HG03565 (cell line): Measurements from ENCODE around the gene FKBP15.
"Not testable (repeated sequence)": the region's sequence is repeated elsewhere in the genome, so short reads cannot be mapped to it uniquely, and the experiment has no call there.

ENCODE experiments used
- ATAC-seq: cut with Tn5 transposase; IDR thresholded peaks from one replicate; pipeline ENCODE4 v1.9.1; 2021; ENCODE audit warnings: mild to moderate bottlenecking, moderate library complexity; ENCODE audit not compliant: unreplicated experiment

FKBP15 gene, protein sequence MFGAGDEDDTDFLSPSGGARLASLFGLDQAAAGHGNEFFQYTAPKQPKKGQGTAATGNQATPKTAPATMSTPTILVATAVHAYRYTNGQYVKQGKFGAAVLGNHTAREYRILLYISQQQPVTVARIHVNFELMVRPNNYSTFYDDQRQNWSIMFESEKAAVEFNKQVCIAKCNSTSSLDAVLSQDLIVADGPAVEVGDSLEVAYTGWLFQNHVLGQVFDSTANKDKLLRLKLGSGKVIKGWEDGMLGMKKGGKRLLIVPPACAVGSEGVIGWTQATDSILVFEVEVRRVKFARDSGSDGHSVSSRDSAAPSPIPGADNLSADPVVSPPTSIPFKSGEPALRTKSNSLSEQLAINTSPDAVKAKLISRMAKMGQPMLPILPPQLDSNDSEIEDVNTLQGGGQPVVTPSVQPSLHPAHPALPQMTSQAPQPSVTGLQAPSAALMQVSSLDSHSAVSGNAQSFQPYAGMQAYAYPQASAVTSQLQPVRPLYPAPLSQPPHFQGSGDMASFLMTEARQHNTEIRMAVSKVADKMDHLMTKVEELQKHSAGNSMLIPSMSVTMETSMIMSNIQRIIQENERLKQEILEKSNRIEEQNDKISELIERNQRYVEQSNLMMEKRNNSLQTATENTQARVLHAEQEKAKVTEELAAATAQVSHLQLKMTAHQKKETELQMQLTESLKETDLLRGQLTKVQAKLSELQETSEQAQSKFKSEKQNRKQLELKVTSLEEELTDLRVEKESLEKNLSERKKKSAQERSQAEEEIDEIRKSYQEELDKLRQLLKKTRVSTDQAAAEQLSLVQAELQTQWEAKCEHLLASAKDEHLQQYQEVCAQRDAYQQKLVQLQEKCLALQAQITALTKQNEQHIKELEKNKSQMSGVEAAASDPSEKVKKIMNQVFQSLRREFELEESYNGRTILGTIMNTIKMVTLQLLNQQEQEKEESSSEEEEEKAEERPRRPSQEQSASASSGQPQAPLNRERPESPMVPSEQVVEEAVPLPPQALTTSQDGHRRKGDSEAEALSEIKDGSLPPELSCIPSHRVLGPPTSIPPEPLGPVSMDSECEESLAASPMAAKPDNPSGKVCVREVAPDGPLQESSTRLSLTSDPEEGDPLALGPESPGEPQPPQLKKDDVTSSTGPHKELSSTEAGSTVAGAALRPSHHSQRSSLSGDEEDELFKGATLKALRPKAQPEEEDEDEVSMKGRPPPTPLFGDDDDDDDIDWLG

DNA sequence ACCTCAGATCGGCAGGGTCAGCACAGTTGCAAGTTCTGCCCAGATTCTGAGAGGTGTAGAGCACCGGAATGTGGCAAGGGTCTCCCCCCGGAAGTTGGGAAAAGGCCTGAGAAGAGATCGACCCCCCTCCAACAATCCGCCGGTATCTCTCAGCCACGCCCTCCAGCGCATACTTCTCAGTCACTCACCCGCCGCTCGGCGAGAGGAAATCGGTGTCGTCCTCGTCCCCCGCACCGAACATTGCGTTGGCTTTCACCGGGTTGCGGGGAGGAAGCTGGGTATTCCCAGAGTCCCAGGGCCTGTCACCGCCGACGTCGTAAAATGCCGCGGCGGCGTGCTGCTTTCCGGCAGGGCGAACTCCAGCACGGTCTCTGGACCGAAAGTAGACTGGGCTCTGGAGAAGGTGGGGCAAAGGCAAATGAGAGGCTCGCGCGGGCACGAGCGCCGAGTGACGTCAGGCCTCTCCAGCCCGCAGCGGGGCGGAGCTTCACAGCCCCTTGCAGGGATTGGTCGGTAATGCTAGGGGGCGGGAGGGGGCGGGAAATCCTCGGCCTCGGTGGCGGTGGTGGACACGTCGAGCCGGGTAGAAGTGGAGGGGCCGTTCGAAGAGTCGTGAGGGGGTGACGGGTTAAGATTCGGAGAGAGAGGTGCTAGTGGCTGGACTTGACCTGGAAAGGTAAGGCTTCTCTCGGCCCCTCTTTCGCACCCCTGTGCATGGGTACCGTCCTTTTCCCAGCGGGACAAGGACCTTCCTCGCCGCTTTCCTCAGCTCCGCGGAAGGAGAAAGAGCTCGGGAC, at the start of gene FKBP15, which contains the start of gene SLC31A1:
TSS of gene FKBP15 (minus strand) at position 275 of the 797 bp plus-strand sequence. CDS start at position 241, 34 bp downstream.
TSS of gene SLC31A1 (plus strand) at position 542 of the 797 bp plus-strand sequence. CDS start 34,605 bp downstream, outside the sequence.
- peak; percentile 72 for ATAC-seq

DNA sequence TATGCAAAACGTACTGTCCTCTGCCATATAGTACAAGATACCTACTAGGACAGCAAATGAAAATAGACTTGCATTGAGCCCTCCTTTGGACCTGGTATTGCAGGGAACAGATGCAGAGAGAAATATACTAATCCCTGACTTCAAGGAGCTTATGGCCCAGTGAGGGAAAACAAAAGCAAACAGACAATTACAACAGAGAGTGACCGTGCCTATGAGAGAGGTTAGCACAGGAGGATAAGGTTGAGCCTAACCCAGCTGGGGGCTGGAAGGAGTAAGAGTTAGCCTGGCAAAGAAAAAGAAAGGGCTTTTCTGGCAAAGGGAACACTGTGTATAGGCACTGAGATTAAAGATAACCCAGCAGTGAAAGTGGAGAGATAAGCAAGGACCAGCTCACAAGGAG, 48.8 kb upstream of the FKBP15 start:
- ATAC-seq: no peak

DNA sequence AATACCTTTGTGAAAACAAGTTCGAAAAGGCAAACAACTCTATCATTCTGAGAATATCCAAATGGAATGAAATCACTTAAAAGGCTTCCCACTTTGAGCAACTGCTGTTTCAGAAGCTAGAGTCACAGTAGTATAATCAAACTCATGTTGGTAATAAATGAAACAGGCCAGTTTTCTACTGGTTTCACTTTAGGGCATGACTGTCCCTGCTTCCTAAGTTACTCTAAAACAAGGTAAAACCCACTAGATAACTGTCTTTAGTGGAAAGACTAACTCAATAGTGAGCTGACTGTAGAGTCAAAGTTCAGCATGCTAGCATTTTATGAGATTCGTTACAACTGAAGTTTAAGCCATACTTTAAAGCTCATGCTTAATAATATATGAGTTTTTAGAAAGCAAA, 48.3 kb upstream of the FKBP15 start:
- no peak for ATAC-seq

DNA sequence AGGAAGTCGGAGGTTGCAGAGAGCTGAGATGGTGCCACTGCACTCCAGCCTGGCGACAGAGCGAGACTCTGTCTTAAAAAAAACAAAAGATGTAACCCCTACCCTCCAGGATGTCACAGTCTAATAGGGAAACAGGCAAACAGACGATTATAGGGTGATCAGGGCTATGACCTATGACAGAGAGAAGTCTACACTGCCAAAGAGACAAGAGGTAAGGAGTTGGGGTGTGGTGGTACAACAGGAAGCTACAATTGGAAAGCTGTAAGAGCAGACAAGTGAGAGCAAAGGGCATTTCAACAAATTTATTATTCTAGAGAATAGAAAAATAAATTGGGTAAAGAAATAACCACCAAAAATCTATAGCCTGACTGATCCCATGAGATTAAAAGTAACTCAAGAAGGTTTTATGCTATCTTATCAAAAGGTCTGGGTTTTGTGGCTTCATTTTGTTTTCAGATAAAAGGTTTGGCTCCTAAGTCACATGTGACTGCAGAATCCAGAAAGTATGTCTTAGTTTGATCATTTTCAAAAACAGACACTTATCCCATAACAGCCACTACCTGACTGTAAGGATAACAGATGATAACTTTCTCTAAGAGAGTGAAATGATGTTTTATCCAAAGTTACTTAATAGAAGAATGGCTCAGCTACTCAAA, 47.0 kb upstream of the FKBP15 start:
- ATAC-seq: no peak

DNA sequence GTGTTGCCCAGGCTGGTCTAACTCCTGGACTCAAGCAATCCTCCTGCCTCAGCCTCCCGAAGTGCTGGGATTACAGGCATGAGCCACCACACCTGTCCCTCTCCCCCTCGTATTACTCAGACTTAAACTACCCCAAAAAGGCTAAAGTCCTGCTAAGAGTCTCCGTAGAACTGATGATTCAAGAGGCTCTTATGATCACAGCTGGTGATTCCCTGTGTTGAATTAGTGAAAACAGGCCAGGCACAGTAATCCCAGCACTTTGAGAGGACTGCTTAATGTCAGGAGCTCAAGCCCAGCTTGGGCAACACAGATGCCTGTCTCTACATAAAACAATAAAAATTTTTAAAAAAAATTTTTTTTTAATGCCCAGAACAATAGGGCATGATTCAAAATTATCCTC, 45.1 kb upstream of the FKBP15 start:
- no peak for ATAC-seq

DNA sequence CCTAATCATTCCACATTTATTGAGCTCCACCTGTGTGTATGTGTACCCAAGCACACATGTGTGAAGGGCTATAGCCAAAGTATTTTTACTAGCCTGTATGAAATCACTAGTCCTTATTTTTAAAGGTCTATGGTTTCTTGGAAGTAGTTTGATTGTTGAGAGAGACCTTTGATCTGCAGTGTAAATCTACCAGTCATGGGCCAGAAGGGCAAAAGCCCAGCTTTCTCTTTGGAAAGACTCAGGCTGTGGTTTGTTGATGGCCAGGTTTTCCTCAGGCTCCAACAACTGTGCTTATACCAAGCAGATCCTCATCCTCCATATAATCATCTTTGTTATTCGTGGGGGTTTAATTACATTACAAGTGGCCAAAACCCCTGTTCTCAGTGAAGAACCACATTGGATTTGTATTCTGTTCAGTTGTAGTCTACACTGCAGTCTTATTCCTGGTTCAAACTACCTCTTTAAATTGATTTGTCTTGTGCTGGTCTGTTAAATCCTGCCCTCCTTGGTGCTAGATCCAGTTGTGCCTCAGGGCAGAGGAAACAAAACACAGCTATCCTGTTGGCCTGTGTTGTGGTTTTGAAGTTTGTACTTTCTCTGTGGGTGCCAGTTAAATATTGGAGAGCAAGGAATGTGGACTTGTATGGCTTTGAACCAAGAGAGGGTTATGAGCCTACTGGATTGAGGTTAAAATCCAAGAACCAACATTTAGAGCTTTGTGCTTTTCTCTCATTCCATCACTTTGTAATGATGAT, 41.0 kb upstream of the FKBP15 start:
- ATAC-seq: no peak

DNA sequence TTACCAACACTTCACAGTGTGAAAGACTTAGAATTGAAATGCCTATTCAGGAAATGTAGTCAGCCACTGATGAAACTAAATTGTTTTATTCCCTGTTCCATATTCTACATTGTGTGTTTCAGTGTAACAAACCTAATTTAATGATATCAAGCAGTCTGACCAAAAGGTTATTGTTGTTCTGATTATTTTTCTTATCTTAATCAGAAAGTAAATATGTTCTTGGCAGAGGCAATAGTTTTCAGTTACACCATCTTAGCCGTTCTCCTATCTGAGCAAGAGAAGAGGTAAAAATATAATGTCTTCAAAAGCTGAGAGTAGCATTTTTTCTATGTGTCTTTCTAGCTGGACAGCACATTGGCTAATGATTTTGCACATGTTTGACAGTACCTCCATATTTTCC, 37.2 kb upstream of the FKBP15 start:
- ATAC-seq: no peak

DNA sequence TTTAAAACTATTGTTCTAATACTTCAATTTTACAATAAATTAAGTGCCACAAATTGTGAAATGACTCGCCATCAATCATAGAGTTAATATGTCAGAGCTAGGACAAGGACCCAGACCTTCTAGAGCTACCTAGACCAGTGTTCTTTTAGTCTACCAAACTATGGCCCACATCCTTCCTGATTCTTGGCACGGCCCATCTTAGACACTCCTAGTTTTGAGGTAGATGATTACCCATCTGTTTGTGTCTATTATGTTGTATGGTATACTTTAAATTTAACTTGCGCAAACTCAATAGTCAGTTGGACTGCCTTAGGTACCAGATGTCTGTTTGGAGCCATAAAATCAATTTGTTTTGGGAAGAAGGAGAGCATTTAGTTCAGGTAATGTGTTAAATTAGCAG, 36.8 kb upstream of the FKBP15 start:
- ATAC-seq: no peak

DNA sequence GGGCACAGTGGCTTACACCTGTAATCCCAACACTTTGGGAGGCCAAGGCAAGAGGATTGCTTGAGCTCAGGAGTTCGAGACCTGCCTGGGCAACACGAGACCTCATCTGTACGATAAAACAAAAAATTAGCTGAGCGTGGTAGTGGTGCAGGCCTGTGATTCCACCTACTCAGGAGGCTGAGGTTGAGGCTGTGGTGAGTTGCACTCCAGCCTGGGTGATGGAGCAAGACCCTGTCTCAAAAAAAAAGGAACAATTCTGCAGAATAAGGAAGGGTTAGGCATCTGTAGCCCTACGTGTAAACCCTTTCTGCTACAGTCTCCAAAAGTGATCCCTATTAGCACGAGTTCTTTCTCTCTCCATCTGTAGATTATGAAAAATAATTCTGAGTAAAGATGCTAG, 34.4 kb upstream of the FKBP15 start:
- ATAC-seq: no peak

DNA sequence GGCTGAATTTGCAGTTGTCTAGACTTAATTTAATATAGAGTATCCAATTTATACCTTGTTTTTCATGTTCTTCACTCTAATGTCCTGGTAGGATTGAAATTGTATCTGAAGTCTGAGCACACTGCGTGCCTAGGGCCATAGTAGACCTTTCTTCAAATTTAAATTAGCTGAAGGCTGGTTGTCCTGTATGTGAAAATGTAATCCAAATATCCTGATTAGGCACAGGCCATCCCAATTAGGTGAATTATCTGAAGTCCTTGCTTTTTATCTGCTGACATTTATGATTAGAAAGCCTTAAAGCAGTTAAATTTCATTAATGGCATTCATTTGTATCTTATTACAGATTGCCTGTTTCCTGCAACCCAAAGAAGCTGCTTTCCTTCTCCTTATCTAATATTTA, 33.9 kb upstream of the FKBP15 start:
- no peak for ATAC-seq

DNA sequence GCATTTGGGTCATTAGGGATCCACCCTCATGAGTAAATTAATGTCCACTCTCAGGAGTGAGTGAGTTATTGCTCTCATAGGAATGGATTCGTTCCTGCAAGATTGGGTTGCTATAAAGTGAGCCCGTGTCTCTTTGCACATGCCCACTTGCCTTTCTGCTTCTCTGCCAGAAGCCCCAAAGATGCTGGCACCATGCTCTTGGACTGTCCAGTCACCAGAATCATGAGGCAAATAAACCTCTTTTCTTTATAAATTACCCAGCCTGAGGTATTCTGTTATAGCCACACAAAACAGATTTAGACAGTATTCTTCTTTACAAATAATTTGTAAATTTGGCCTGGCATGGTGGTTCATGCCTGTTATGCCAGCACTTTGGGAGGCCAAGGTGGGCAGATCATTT, 29.7 kb upstream of the FKBP15 start:
- ATAC-seq: no peak

DNA sequence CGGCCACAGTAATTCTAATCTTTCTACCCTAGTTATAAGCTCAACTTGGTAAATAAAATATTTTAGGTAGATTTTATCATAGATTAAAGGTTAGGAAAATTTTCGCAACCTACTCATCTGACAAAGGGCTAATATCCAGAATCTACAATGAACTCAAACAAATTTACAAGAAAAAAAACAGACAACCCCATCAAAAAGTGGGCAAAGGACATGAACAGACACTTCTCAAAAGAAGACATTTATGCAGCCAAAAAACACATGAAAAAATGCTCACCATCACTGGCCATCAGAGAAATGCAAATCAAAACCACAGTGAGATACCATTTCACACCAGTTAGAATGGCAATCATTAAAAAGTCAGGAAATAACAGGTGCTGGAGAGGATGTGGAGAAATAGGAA, 28.6 kb upstream of the FKBP15 start:
- not testable (repeated sequence) for ATAC-seq

DNA sequence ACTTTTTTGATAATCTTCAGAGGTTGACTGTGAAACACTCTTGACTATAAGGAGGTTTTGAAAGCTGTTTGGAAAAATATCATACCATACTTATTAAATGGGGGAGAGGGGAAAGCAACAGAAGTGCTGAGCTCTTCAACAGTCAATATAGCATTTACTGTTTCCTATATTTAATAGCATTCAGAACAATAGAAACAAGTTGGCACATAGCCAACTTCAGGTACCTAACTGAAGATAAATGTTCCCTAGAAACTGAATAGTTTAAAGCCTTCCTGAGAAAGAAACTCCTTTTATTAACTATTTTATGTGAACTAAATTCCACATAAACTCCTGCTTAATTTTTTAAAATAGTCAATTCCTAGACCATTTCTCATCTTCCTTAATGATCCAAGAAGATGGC, 26.6 kb upstream of the FKBP15 start:
- ATAC-seq: no peak

DNA sequence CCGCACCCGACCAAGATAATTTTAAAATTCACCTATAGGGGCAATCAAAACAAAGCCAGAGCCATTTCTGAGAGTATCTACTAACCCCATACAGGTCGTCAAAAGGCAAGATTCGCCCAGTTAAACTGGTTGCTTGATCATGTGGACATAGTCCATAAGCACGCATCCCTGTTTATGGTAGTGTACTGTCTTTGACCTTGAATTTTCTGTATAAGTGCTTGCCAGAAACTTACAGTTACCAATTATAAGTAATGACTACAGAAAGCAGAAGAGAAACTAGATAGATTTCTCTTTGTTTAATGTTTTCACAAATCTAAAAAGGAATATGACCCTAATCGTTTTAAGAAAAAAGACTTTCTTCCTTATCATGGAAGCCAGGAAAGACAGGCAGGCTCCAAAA, 25.9 kb upstream of the FKBP15 start:
- ATAC-seq: no peak

DNA sequence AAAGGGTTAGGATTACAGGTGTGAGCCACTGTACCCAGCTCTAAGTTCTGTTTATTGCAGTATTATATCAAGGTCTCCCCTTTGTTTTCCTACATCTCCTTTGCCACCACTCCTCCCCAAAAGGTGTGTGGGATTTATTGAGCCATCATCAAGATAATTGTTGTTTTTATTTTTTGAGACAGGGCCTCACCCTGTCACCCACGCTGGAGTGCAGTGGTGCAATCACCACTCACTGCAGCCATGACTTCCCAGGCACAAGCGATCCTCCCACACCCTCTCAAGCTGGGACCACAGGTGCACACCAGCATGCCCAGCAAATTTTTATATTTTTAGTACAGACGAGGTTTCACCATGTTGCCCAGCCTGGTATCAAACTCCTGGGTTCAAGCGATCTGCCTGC, 24.8 kb upstream of the FKBP15 start:
- no peak for ATAC-seq

DNA sequence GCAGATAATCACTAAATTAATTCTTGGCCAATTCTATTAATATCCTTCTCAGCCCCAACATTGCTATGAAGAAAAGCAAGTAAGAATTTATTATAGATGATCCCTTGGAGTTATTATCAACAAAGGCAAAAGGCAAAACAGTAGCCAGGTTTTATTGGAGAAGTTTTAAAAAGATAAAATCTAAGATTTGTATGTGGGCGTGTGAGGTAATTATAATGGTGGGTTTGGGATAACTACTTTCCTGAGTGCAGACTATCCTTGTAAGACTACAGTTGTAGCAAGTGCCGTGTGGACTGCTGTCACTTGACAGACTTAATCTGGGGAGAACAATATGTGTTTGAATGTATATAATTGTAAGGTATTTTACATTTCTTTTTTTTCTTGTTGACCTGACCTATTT, 23.5 kb upstream of the FKBP15 start:
- no peak for ATAC-seq

DNA sequence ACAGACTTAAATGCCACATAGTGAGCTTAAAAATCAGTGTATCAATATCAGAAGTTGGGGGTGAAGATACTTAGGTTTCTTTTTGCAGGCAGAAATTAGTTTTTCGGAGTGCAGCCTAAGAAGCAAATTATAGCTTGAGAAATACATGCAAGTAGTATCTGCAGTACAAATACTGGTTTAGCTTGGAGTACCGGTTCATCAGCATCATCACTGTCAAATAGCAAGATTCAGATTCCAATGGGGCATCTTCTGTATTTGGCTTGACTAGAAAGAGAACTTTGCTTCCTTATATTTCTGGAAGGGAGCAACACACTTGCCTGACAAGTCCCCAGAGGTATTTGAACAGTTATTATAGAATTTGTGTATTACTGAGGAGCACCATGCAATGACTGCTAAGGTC, 20.1 kb upstream of the FKBP15 start:
- no peak for ATAC-seq

DNA sequence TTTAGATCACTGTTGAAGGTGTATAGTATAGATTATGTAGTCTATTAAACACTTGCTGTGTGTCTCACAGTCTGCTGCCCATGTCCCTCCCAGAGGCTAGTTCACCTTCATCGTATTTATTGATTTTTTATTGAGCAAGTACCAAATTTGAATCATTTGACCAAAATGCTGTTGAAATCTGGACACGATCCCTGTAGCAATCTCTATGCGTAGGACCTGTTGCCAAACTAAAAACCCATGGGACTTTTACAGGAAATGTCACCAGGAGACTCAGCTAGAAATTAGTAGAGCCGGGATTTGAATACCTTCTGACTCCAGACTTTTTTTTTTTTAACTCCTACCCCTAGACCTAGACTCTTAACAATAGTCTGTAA, 17.8 kb upstream of the FKBP15 start:
- ATAC-seq: no peak

DNA sequence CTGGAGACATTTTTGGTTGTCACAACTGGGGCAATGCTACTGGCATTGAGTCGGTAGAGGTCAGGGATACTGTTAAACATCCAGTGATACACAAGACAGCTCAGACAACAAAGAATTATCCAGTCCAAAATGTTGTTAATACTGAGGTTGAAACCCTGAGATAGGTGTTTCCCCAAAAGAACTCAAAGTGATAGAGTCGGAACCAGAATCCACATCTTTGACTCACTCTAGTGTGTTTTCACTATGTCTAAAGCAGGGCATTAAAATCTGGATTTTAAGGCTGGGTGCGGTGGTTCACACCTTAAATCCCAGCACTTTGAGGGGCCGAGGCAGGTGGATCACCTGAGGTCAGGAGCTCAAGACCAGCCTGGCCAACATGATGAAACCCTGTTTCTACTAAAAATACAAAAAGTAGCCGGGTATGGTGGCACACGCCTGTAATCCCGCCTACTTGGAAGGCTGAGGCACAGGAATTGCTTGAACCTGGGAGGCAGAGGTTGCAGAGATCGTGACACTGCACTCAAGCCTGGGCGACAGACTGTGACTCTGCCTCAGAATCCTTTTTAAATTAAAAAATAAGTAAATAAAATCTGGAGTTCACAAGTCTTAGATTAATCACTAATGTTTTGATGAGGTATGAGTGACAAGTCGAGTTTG, 17.3 kb upstream of the FKBP15 start:
- ATAC-seq: no peak
